Measurements from ENCODE around the gene PTPRE. TPM values are rescaled to one million over a fixed set of nuclear protein-coding genes. Genes with fewer than 3 reads are reported as not detected.

The PTPRE gene
- total RNA-seq, 2 experiments from 2014 or later = 33.3 to 38.3 TPM

DNA sequence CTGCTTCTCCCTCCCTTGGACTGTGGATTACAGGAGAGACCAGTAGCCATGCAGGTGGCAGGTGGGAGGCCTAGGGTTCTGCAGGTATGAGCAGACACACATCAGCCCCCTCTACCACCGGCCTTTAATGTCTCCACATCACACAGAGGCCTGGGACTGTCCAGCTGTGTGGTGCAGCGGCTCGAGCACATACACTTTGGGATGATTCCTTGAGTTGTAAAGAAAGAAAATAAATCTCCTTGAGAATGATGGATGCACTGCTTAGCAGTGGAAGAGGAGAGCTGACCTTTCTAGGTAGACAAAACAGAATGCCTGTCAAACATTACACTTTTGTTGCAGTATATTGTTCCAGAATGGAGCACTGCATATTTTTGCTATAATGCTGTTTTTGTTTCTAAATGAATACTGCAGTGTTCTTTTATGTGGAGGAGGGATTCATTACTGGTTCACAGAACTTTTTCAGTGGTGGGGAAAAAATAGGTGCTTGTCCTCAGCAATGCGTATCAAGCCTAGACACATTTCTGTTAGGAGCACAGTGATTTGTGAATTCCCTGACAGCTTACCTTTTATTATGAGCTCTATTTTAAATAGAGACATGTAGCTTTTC lies 66.0 kb downstream of the PTPRE start:
- ChIA-PET CTCF (no interaction called here), POLR2A (no interaction called here)

DNA sequence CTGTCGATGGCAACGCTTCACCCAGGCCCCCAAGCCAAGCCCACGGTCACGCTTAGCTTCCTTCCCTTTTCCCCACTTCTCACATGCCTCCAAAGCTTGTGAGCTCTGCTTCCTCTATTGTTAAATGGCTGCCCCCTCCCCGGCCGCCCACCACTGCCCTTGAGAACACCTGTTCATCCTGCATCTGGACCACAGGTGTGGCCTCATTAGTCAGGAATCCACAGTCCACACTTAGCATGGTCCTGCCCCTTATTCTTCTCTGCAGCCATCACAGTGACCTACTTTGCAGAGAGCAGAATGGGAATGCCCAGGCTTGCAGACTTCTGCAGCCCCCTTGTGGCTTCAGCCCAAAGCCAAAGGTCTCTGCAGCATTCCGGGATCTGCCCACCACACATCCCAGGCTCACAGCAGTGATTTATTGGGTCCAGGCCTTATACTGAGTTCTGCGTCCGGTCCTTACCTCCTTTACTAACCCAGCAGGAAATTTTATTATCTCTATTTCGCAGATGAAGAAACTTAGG lies 66.9 kb downstream of the PTPRE start:
- ChIA-PET CTCF (no interaction called here), POLR2A (no interaction called here)

DNA sequence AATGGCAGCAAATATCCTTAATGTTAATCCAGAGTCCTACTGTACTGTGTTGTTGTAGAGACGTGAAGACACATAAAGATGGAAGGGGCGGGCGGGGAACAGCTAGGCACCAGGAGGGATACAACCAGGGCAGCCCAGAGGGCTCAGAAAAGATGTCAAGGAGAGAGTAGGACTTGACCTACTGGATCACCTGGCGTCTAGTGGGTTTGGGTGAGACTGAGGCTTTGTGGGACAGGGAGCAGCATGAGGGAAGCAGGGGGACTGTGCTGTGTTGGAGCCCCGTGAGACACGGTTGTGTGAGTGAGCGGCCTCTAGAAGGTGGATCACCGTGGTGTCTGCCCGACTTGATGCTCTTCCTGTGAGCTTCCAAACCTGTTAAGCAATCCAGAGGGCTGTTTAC lies 68.0 kb downstream of the PTPRE start:
- ChIA-PET CTCF (no interaction called here), POLR2A (no interaction called here)

DNA sequence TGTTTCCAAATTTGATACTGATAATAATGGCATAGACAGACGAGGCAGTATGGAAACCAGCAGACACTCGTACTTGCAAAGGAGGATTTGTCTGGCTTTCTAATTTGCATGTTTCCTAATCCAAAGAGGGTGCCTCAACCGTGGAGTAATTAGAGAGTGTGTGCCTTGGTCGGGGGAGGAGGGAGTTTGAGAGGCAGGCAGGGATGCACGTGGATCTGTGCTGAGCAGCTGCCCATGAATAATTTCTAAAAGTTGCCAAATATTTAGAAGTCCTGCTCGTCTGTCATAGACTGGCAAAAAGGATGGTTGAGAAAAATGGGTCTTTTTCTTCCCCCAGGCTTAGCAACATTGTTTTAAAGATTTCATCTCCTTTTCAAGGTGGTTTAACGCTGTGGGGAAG lies 69.4 kb downstream of the PTPRE start:
- CTCF ChIA-PET = no interaction called here

DNA sequence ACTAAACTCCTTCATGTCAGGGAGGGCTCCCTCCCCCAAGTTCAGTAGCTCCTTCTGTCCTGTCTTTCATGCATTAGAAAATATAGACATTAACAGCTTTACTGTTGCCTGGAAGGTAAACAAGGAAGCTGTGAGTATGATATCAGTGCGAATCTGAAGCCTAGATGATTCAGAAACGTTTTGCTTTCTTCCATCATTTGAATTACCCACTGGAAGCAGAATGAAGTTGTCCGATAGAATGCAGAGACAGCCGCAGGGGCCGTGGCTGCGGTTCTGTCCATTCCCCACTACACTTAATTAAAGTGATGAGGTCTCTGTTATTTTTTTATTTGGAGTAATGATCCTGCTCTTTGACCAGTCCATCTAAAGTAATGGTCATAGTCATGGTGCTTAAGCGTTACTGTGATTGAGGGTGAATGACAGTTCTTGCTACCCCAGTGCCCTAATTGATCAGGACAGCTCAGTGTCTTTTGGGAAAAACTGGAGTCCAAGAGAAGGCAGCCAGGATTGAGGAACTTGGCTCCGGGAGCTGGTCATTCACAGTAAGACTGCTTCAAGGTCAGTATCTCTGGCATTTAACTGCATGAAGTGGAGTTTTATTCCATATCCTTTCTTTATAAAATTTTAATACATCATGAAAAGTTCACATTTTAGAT lies 69.9 kb downstream of the PTPRE start:
- ChIA-PET CTCF (interaction anchor here (1.6 kb wide), 1 partner anchor 35 kb away, joined by 4 read pairs; no protein-coding TSS in a partner anchor), POLR2A (no interaction called here)

More for the DNA sequence above, 69.4 kb downstream of the PTPRE start:
- POLR2A ChIA-PET = no interaction called here

DNA sequence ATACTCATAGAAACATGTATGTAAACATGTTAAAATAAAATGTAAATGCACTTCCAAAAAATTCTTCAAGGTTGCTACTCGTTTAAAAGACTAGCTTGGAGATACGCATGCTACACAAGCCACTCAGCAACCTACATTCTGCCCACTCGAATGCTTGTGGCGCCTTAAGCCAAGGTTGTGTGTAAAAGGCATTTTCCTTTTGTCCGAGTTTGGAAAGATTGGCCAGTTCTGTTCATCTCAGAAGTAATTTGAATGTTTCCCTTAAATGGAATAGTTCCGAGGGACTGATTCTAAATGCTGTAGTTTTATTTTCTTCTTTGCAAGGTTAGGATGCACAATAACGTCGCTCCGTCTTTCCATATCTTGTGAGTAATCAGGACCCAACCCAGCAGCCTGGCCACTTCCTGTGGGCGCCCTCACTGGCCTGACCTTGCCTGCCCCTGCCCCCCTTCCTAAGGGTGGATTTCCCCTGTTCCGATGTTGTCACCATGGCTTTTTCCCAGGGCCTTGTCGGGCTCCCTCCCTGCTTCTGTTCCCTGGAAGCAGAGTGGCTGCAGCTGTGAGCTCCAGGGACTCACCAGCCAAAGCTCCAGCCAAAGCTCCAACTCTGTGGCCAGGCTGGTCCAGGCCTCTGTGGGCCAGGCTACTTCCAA lies 70.6 kb downstream of the PTPRE start:
- POLR2A ChIA-PET = no interaction called here
- CTCF ChIA-PET = interaction anchor here (1.6 kb wide), 1 partner anchor 34 kb away, joined by 4 read pairs; no protein-coding TSS in a partner anchor

DNA sequence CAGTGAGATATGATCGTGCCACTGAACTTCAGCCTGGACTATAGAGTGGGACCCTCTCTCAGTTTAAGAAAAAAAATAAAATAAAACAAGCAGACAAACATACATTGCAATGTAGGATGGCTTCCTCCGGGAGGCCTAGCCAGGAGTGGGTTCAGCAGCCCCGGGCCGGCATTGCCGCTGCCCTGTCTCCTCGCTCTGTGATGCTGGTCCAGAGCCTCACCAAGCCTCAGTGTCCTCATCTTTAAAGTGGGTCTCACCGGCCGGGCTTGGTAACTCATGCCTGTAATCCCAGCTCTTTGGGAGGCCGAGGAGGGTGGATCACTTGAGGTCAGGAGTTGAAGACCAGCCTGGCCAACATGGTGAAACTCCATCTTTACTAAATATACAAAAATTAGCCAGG lies 71.6 kb downstream of the PTPRE start:
- ChIA-PET CTCF (interaction anchor here (1.6 to 1.7 kb wide), 2 partner anchors 9 to 33 kb away, joined by 4 read pairs; no protein-coding TSS in a partner anchor), POLR2A (no interaction called here)

DNA sequence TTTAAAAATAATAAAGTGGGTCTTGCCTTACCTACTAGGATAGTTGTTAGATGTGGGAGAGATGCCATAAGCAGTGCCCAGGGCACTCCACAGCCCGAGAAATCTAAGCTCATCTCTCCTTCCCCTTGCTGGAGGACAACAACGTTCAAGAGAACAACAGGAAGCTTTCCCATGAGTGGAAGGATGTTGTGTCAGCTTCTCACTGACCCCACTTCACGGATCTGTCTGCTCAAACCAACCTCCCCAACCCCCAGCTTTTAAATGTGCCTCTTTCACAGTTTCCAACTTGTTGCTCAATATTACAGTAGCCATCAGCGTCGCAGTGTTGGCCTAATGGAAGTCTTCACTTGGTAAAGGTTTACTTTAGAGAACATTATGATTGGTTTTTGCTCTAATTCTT lies 72.1 kb downstream of the PTPRE start:
- CTCF ChIA-PET = interaction anchor here (1.7 kb wide), 1 partner anchor 9 kb away, joined by 4 read pairs; no protein-coding TSS in a partner anchor

DNA sequence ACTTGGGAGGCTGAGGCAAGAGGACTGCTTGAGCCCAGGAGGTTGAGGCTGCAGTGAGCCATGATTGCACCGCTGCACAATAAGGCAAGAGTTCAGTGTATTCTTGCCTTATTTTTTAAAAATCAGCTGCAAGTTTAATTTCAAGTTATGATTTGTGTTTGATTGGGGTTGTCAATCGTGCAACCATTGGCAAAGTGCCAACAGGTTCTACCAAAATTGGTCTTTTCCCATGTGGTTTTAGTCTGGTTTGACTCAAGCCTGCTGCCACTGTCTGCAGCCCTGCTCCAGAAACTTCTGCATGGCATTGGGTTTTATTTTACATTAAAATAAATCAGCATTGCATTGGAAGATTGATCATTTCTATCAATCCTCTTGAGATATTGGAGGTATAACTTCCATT lies 72.7 kb downstream of the PTPRE start:
- CTCF ChIA-PET = interaction anchor here (1.7 kb wide), 1 partner anchor 10 kb away, joined by 4 read pairs; no protein-coding TSS in a partner anchor
- POLR2A ChIA-PET = no interaction called here

More for the DNA sequence above, 72.1 kb downstream of the PTPRE start:
- POLR2A ChIA-PET = no interaction called here

DNA sequence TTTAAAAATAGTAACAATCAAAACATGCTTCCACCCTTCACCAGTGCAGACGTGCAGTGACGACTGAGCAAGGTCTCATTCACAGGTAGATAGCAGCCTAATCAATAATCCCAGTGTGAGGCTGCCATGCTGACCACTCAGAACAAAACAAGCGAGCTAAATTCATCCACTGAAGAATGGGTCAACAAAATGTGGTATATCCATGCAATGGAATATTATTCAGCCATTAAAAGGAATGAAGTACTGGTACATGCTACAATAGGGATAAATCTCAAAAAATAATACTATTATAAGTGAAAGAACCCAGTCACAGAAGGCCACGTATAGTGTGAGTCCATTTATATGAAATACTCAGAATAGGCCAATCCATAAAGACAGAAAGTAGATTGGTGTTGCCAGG lies 74.0 kb downstream of the PTPRE start:
- POLR2A ChIA-PET = no interaction called here
- CTCF ChIA-PET = no interaction called here

DNA sequence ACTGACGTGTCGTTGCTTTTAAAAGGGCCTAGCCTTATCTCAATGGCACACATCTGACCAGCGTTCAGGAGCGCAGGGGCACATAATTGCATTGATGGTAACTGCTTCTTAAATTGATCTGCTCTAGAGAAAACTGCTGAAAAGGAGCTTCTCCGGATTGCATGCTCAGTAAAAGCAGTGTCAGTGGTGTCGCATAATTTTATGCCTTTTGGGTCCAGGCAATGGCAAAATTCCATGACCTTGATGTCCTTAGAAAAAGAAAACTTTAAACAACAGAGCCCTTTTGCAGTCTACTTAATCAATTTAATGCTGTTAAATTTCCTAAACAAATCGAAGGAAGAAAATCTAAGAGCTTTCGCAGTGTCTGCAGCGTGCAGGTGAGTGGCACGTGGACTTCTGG lies 75.7 kb downstream of the PTPRE start:
- POLR2A ChIA-PET = no interaction called here
- CTCF ChIA-PET = no interaction called here

DNA sequence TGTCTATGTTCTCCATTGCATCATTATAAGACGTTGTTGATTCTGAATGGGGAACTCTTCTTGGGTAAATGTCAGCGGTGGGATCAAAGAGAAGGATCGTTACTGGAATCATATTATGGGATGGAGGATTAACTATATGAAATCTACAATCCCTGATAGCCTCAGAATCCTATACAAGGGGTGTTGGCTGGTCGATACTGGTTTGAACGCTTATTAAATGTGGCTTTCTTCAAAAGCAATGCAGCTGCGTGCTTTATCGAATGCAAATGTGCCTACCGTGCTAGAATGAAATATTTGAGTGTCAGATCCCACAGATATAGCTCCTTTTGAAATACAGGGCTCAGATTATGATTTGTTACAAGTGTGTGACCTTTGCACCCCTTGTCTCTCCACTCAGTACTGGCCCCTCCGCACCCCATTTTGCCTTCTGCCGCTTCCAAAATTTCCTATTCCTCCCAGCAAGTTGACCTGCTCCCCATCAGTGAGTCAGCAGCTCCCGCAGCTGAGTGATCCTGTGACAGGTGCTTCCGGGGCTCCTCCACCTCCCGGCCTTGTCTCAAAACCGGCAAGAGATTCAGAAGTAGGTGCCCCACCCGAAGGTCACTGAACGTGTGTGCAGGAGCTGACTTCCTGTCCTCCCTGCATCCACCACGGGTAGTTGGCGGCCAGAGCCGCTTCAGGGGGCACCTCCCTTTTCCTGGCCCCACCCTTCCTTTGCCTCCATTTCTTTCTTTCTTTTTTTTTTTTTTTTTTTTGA lies 76.6 kb downstream of the PTPRE start:
- ChIA-PET POLR2A (no interaction called here), CTCF (interaction anchor here (0.7 kb wide), 2 partner anchors 25 to 219 kb away, joined by 3 read pairs; no protein-coding TSS in a partner anchor)

DNA sequence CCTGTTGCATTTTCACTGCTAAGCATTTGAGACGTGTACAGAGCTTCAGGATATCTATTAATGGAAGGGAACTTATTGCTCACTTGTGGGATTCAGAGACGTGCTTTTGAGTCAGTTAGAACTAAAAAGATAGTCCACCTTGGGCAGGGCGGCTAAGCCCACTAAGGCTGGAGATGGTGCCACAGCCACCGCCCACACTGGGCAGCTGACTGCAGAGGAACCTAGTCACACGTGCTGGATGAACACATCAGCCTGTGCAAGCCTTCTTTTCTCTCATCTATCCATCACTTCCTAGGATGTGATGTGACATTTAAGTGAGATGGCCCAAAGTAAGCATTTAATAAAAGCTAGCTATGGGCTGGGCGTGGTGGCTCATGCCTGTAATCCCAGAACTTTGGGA lies 78.0 kb downstream of the PTPRE start:
- POLR2A ChIA-PET = no interaction called here
- CTCF ChIA-PET = no interaction called here

DNA sequence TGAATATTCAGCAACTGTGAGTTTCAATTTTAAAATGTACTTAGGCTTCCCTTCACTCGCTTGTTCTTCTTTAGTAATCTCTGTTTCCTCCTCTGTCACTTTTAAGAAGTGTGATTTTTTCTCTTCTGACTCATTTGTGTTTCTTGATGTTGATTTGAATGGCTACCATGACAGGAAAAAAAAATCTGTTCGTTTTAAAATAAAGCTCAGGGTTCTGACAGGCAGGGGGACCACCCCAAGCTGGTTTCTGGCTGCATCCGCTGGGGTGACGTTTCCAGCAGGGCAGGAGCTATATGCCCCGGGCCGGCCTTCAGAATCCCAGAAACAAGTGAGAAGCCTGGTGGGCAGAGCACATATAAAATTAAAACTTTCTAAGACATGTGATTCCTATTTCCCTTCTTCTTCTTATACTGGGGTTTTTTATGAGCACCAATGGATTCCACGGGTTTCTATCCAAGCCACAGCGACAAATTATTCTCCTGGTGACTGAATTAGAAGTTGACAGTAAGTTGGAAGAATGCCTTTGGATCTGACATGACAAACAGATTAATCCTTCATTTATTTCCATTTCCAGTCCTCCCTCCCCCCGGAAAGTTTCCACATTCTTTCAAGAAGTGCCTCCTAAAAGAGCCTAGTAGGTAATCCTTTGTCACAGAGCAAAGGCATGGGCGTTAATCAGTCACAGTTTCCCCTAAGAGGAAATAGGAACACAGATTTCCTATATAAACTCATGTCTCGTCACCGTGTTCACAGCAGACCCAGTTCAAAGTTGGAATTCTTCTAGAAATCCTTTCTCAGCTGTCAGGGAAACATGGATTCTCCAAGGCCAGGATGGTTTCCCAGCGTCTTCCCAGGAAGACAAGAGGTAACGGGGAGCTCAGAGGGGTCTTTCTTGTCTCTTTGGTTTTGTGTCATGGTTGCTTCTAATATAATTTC lies 79.9 kb downstream of the PTPRE start:
- POLR2A ChIA-PET = no interaction called here
- CTCF ChIA-PET = interaction anchor here (1.4 kb wide), 1 partner anchor 80 kb away, joined by 5 read pairs; the partner anchor contains the start of gene PTPRE

DNA sequence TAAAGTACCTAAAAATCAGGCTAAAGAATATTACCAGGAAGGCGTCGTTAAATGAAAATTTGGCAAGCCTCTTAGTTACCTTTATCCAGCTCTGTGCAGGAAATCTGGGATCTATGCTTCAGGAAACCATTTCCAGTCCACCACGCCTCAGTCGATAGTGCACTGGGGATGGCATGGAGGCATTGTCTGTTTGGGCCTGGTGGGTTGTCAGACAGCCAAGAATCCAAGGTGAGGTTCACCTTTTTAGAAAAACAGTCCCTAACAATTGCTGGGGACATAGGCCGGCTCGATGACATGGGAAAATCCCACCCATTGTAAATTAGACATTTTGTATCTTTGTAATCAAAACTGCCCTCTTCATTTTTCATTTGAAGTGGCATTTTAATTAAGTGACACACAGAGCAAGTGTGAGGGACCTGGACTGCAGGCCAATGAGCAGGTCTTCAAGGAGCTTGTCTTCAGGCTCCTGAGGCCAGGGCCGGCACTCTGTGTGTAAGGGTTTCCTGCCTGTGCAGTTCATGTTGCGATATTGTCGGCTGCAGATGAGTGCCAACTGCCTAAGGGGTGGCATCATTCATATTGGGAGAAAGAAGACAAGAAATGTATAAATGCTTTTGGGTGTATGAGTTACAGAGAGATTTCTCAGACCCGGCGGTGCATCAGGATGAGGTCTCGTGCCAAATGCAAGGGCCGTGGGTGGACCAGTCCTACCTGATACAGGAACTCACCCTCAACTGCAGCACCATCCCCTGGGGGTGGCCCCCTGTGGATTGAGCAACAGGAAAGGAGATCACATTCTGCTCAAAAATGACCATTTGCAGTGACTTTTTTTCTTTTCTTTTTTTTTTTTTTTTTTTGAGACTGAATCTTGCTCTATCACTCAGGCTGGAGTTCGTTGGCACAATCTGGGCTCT lies 80.8 kb downstream of the PTPRE start:
- CTCF ChIA-PET = interaction anchor here (6.5 kb wide), 1 partner anchor 23 kb away, joined by 34 read pairs; no protein-coding TSS in a partner anchor
- POLR2A ChIA-PET = no interaction called here

DNA sequence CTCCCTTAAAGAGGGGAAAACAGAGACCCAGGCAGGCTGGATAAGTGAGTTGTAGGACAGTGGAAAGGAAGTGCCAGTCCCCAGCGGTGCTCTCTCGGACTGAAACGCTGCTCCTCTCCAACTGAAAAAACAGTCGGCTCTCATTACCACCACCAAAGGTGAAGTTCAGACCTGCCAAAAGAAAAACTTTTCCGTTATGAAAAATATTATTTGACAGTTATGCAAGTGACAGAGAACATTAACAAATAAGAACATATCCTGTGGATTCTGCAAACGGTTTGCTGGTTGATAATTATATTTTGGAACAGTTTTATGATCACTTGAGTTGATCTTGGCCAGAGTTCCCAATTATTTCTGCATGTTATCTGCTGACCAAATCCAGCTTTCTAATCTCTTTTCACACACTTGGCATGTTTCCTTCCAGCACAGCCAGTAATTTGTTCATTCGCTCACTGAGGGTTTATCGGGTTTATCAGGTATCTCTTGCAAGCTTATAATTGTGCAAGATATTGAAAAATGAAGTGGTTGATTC lies 82.6 kb downstream of the PTPRE start:
- POLR2A ChIA-PET = no interaction called here
- CTCF ChIA-PET = interaction anchor here (6.5 kb wide), 1 partner anchor 21 kb away, joined by 34 read pairs; no protein-coding TSS in a partner anchor

DNA sequence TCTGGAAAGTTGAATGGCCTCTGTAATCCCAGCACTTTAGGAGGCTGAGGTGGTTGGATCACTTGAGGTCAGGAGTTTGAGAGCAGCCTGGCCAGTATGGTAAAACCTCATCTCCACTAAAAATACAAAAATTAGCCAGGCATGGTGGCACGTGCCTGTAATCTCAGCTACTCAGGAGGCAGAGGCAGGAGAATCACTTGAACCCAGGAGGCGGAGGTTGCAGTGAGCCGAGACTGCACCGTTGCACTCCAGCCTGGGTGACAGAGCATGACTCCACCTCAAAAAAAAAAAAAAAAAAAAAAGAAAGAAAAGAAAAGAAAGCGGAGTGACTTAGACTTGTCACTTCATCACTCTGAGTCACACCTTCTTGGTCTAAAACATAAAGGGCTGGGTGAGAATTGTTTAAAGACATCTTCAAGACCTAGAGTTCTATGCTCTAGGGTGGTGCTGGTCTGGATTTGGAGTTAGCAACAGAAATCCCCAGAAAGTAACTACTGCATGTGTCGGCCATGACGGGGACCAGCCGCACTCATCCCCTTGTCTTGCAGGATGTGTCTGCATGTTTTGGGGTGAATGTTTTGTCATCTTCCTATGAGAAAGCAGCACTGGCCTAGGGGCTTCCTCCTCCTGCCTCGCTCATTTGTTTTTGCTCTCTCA lies 83.4 kb downstream of the PTPRE start:
- ChIA-PET CTCF (interaction anchor here (6.5 kb wide), 1 partner anchor 20 kb away, joined by 34 read pairs; no protein-coding TSS in a partner anchor), POLR2A (interaction anchor here (1.2 kb wide), 1 partner anchor 75 kb away, joined by 4 read pairs; no protein-coding TSS in a partner anchor)

Data from activated CD8-positive, alpha-beta memory T cell treated with anti-CD3 and anti-CD28 coated beads for 36 hours (primary cell).